GM21447 (cell line): ENCODE results near the gene MAN1B1.

Source experiments
- ATAC-seq: cut with Tn5 transposase; IDR thresholded peaks from one replicate; pipeline ENCODE4 v1.9.1; 2021; ENCODE audit not compliant: unreplicated experiment

MAN1B1 gene

GRCh38 chr9:137086531-137087408, at the start of gene MAN1B1:
TSS of gene MAN1B1 (plus strand) at chr9:137086985. CDS start at chr9:137087000, 15 bp downstream.
- peak; percentile 69 for ATAC-seq

GRCh38 chr9:137037035-137037434, 49.8 kb upstream of the MAN1B1 start:
- ATAC-seq: no peak

- no peak for ATAC-seq
These were observed 49.3 kb upstream of the MAN1B1 start for GRCh38 chr9:137037483-137037882.

- ATAC-seq: no peak
These were observed 47.9 kb upstream of the MAN1B1 start for GRCh38 chr9:137038916-137039315.

GRCh38 chr9:137039611-137040366, 47.0 kb upstream of the MAN1B1 start:
- ATAC-seq: no peak

GRCh38 chr9:137040568-137040967, 46.2 kb upstream of the MAN1B1 start:
- no peak for ATAC-seq

GRCh38 chr9:137041124-137041523, 45.7 kb upstream of the MAN1B1 start:
- no peak for ATAC-seq

- ATAC-seq: no peak
These were observed 43.7 kb upstream of the MAN1B1 start for GRCh38 chr9:137042751-137043727.

GRCh38 chr9:137044037-137044436, 42.7 kb upstream of the MAN1B1 start:
- no peak for ATAC-seq

GRCh38 chr9:137044502-137045177, 42.1 kb upstream of the MAN1B1 start:
- ATAC-seq: no peak

GRCh38 chr9:137045294-137046087, 41.3 kb upstream of the MAN1B1 start:
- no peak for ATAC-seq

GRCh38 chr9:137046088-137046787, 40.5 kb upstream of the MAN1B1 start, which contains the start of gene NPDC1:
TSS of gene NPDC1 (minus strand) at chr9:137046177. CDS start at chr9:137045989, 188 bp downstream.
- no peak for ATAC-seq

GRCh38 chr9:137048655-137049543, 37.9 kb upstream of the MAN1B1 start:
- no peak for ATAC-seq

- ATAC-seq: no peak
These were observed 37.0 kb upstream of the MAN1B1 start for GRCh38 chr9:137049544-137050449.

- ATAC-seq: no peak
These were observed 36.2 kb upstream of the MAN1B1 start for GRCh38 chr9:137050570-137050969.

GRCh38 chr9:137051145-137051724, 35.5 kb upstream of the MAN1B1 start:
- no peak for ATAC-seq
